ENCODE data around the gene RPS19BP1.

- TF ChIP-seq, protein P1, sequence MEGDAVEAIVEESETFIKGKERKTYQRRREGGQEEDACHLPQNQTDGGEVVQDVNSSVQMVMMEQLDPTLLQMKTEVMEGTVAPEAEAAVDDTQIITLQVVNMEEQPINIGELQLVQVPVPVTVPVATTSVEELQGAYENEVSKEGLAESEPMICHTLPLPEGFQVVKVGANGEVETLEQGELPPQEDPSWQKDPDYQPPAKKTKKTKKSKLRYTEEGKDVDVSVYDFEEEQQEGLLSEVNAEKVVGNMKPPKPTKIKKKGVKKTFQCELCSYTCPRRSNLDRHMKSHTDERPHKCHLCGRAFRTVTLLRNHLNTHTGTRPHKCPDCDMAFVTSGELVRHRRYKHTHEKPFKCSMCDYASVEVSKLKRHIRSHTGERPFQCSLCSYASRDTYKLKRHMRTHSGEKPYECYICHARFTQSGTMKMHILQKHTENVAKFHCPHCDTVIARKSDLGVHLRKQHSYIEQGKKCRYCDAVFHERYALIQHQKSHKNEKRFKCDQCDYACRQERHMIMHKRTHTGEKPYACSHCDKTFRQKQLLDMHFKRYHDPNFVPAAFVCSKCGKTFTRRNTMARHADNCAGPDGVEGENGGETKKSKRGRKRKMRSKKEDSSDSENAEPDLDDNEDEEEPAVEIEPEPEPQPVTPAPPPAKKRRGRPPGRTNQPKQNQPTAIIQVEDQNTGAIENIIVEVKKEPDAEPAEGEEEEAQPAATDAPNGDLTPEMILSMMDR (IDR thresholded peaks at IDR 0.05; ENCODE audit: borderline replicate concordance, extremely low read depth, low read length, poor library complexity, severe bottlenecking): no peak
- TF ChIP-seq EZH2 (IDR thresholded peaks at IDR 0.05; ENCODE audit: borderline replicate concordance, low read depth, low read length, severe bottlenecking): no peak
These were observed 26.4 kb upstream of the RPS19BP1 start for GRCh38 chr22:39558950-39559349.

Data from DND-41 (cell line).